Smooth muscle cell (in vitro differentiated cells): Measurements from ENCODE around the gene MYH10. TPM values are rescaled to one million over a fixed set of nuclear protein-coding genes. Genes with fewer than 3 reads are reported as not detected.

Experiments used
- DNase-seq: peaks from one replicate; lab custom pipeline; 2025; ENCODE audit not compliant: unreplicated experiment; lab: John Stamatoyannopoulos, UW
- H2AFZ ChIP-seq: fragments of 200-600 bp; sonication (generic); 2 replicates; pipeline ENCODE4 v1.6.0; 2016; ENCODE audit warnings: antibody characterized with exemption, low read depth, mild to moderate bottlenecking
- H3F3A ChIP-seq: fragments of 200-600 bp; sonication (generic); 2 replicates; pipeline ENCODE4 v1.6.0; 2017; ENCODE audit warnings: antibody characterized with exemption, low read depth
- H3K27ac ChIP-seq: fragments of 200-600 bp; sonication (generic); 2 replicates; pipeline ENCODE4 v1.5.1; 2016; ENCODE audit warnings: low read depth, mild to moderate bottlenecking
- H3K27me3 ChIP-seq: fragments of 200-600 bp; sonication (generic); 2 replicates; pipeline ENCODE4 v1.6.1; 2016; ENCODE audit warnings: low read depth, mild to moderate bottlenecking
- H3K36me3 ChIP-seq: fragments of 200-600 bp; sonication (generic); 2 replicates; pipeline ENCODE4 v1.5.1; 2016; ENCODE audit warnings: low read depth
- H3K4me1 ChIP-seq: fragments of 200-600 bp; sonication (generic); 2 replicates; pipeline ENCODE4 v1.5.1; 2016; ENCODE audit warnings: low read depth
- H3K4me2 ChIP-seq: fragments of 200-600 bp; sonication (generic); 2 replicates; pipeline ENCODE4 v1.6.0; 2016; ENCODE audit warnings: mild to moderate bottlenecking
- H3K4me3 ChIP-seq: fragments of 200-600 bp; sonication (generic); 2 replicates; pipeline ENCODE4 v1.5.1; 2016; ENCODE audit warnings: mild to moderate bottlenecking
- H3K79me2 ChIP-seq: fragments of 200-600 bp; sonication (generic); 2 replicates; pipeline ENCODE4 v1.6.0; 2016; ENCODE audit warnings: low read depth, mild to moderate bottlenecking
- H3K9ac ChIP-seq: fragments of 200-600 bp; sonication (generic); 2 replicates; pipeline ENCODE4 v1.6.0; 2016; ENCODE audit warnings: low read depth
- H3K9me3 ChIP-seq: fragments of 200-600 bp; sonication (generic); replicated peaks from 2 replicates; pipeline ENCODE4 v1.5.1; 2016; ENCODE audit warnings: low read depth
- H4K20me1 ChIP-seq: fragments of 200-600 bp; sonication (generic); 2 replicates; pipeline ENCODE4 v1.6.0; 2016; ENCODE audit warnings: low read depth
- CTCF ChIP-seq: fragments of 200-600 bp; sonication (generic); IDR thresholded peaks from 2 replicates; pipeline ENCODE4 v1.5.1; 2017; ENCODE audit warnings: borderline replicate concordance, mild to moderate bottlenecking, antibody characterized with exemption; ENCODE audit not compliant: insufficient read depth, poor library complexity, severe bottlenecking
- WGBS: methylation state at CpG from one replicate; pipeline ENCODE4 v1.1.7; 2016; ENCODE audit warnings: low lambda C conversion rate; 5-methylcytosine and 5-hydroxymethylcytosine counted together
- polyA plus RNA-seq: library from polyadenylated mRNA; unstranded; fragments of >200 nt; fragmentation: Nextera tagmentation; extraction: Ambion mirVana; gene quantifications from 2 replicates; pipeline ENCODE4 v1.2.1, GENCODE V29; 2016
- total RNA-seq: library from RNA; depleted of rRNA; stranded (reverse); fragments of >200 nt; gene quantifications from 2 replicates; pipeline ENCODE4 v1.2.3, GENCODE V29; 2014

Gene MYH10
- total and polyA plus RNA-seq, 2 experiments from 2014 or later: 112 to 146 TPM

DNA sequence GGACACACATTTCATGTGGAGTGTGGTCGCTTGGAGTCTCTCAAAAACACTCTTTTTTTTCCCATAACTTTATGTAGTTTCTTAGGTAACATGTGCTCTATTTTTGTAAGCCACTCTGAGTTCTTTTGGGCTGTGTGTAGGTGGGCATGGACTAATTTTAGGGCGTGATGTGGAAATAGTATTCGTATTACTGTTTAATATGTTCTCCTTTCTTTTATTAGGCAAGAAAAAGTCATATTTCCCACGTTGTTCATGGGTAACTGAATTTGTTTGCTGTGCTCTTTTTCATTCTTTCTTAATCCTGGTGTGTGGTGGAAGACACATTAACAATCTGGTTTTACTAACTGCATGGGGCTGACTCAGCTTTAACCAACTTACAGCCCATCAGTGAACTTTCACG is 167.4 kb downstream of the MYH10 start:
- no peaks in the 10 kb centered on the region for H3K9me3 ChIP-seq
- H3K4me3 ChIP-seq: no peak overlapping the region
- H2AFZ ChIP-seq: no peak overlapping the region
- WGBS: 60% methylated on average over 5 of the region's 5 CpGs
- peaks cover 100% of the 10 kb centered on the region for H4K20me1 ChIP-seq
- H3K27ac ChIP-seq: peak overlapping the region; percentile 54
- no peak for TF ChIP-seq CTCF
- peaks cover 24% of the 10 kb centered on the region for H3K36me3 ChIP-seq
- DNase-seq: no peak
- peak overlapping the region; percentile 30 for H3K4me2 ChIP-seq
- no peaks in the 10 kb centered on the region for H3K27me3 ChIP-seq
- no peaks in the 10 kb centered on the region for H3K4me1 ChIP-seq
- peaks cover 96% of the 10 kb centered on the region for H3K79me2 ChIP-seq
- H3K9ac ChIP-seq: peak overlapping the region; percentile 6
- H3F3A ChIP-seq: peaks cover 31% of the 10 kb centered on the region

DNA sequence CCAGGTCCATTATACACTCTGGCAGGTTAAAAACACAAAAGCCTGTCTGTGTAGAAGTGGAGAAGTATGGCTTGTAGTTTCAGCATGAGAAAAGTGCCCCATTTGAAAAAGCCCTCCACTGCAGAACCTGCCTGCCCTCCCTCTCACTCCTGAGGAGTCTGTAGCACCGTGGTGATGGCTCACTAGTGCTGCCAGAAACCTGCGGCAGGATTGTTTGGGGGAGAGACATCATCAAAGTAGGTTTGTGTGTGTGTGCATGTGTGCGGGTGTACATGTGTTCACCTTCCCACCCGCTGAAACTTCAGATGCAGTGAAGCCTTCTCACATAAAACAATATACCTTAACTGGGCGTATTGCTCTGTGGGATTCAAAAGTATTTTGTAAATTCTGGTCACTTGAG is 168.0 kb downstream of the MYH10 start:
- no peak for DNase-seq
- Histone ChIP-seq H3K9ac (peak overlapping the region; percentile 6), H3K79me2 (peaks cover 98% of the 10 kb centered on the region), H2AFZ (no peak overlapping the region), H3K4me1 (no peaks in the 10 kb centered on the region), H3F3A (peaks cover 27% of the 10 kb centered on the region), H3K9me3 (no peaks in the 10 kb centered on the region), H3K4me3 (no peak overlapping the region), H3K4me2 (no peak overlapping the region), H3K36me3 (peaks cover 24% of the 10 kb centered on the region), H4K20me1 (peaks cover 100% of the 10 kb centered on the region), H3K27ac (peak overlapping the region; percentile 54), H3K27me3 (no peaks in the 10 kb centered on the region)
- no peak for TF ChIP-seq CTCF
- WGBS: 78% methylated on average over 5 of the region's 5 CpGs

DNA sequence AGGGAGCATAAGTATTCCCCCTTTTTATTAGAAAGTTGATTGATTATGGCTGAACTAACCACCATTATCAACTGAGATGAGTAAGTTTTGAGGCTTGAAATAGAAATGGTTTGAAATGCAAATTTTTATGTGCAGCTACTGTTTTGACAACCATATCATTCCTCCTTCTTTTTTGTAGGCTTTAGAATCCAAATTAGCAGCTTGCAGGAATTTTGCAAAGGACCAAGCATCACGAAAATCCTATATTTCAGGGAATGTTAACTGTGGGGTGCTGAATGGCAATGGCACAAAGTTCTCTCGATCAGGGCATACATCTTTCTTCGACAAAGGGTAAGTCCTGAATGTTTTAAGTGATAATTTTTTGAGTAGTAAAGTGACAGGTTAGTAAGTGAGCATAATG is 170.7 kb downstream of the MYH10 start:
- H3K9me3 ChIP-seq: no peaks in the 10 kb centered on the region
- peaks cover 24% of the 10 kb centered on the region for H3F3A ChIP-seq
- no peak for TF ChIP-seq CTCF
- H3K27me3 ChIP-seq: no peaks in the 10 kb centered on the region
- DNase-seq: no peak
- peaks cover 97% of the 10 kb centered on the region for H4K20me1 ChIP-seq
- no peak overlapping the region for H3K9ac ChIP-seq
- no peaks in the 10 kb centered on the region for H3K4me1 ChIP-seq
- no peak overlapping the region for H3K27ac ChIP-seq
- H3K4me3 ChIP-seq: no peak overlapping the region
- peaks cover 40% of the 10 kb centered on the region for H3K36me3 ChIP-seq
- no peak overlapping the region for H2AFZ ChIP-seq
- H3K4me2 ChIP-seq: no peak overlapping the region
- 92% methylated on average over 3 of the region's 3 CpGs for WGBS
- H3K79me2 ChIP-seq: peaks cover 95% of the 10 kb centered on the region

DNA sequence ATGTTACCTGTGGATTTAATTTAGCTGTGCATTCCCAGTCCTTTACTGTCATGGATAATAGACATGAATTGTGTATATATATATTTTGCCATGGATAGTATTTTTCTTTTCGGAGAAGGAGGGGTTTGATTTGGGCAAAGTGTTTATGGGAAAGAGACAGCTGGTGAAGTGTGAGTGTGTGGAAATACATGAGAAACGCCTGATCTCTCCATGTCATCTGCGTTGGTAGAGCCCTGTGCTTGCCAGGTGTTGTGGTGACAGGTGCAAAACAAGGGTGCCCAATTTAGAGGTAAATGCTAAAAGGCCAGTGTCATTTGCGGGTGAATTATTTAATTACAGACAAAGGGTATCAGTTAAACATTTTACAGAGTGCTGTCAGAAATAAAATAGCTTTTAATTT is 171.4 kb downstream of the MYH10 start:
- WGBS: 98% methylated on average over 4 of the region's 4 CpGs
- H3K4me3 ChIP-seq: no peak overlapping the region
- H4K20me1 ChIP-seq: peaks cover 97% of the 10 kb centered on the region

More for the DNA sequence above, 171.4 kb downstream of the MYH10 start:
- Histone ChIP-seq H3K9me3 (no peaks in the 10 kb centered on the region), H3K9ac (no peak overlapping the region), H3K36me3 (peaks cover 47% of the 10 kb centered on the region), H3K27me3 (no peaks in the 10 kb centered on the region), H3F3A (peaks cover 23% of the 10 kb centered on the region), H3K4me1 (no peaks in the 10 kb centered on the region), H2AFZ (no peak overlapping the region), H3K4me2 (no peak overlapping the region), H3K27ac (no peak overlapping the region), H3K79me2 (peaks cover 93% of the 10 kb centered on the region)
- no peak for DNase-seq
- no peak for TF ChIP-seq CTCF
